Gastrocnemius medialis (tissue), 4 donors: Measurements from ENCODE around the gene KRTAP9-8.

ENCODE experiments used
- CTCF ChIP-seq, 5 experiments: fragments of 450-650 bp in 3 of 5; fragments of 200-600 bp in 2 of 5; sonication (generic) in 2 of 5; IDR thresholded peaks in 4 of 5; conservative IDR thresholded peaks in 1 of 5; 1 replicate in 4 of 5; 2 replicates in 1 of 5; pipeline ENCODE4 v1.5.1; 2016 to 2019; ENCODE audit warnings: antibody characterized with exemption in 5 of 5, mild to moderate bottlenecking in 3 of 5, moderate library complexity in 3 of 5
- POLR2A ChIP-seq, 2 donors: fragments of 450-650 bp; IDR thresholded peaks; one replicate each; pipeline ENCODE4 v1.6.1; 2017; ENCODE audit warnings: antibody characterized with exemption in 2 of 2, mild to moderate bottlenecking in 2 of 2, moderate library complexity in 2 of 2

- TF ChIP-seq CTCF (IDR thresholded peaks at IDR 0.05 in 4 of 5, conservative IDR thresholded peaks at IDR 0.05 in 1 of 5) (no peak), POLR2A (IDR thresholded peaks at IDR 0.05) (no peak)
These were observed 34.1 kb downstream of the KRTAP9-8 start for GRCh38 chr17:41271858-41272257.
